ENCODE measurements around the gene NDUFS1.

- no peak for TF ChIP-seq CTCF (conservative IDR thresholded peaks at IDR 0.05 in 1 of 2, IDR thresholded peaks at IDR 0.05 in 1 of 2; ENCODE audit: extremely low read depth in 1 of 2, insufficient read depth in 1 of 2, low read depth in 1 of 2, low read length in 2 of 2)
- no peak for TF ChIP-seq EZH2 (IDR thresholded peaks at IDR 0.05; ENCODE audit: borderline replicate concordance, low read length)
Observed at GRCh38 chr2:206189691-206190090, 30.4 kb upstream of the NDUFS1 start.

All from mammary epithelial cell (primary cell).